ENCODE results near the gene PCYOX1L.

PCYOX1L gene

DNA sequence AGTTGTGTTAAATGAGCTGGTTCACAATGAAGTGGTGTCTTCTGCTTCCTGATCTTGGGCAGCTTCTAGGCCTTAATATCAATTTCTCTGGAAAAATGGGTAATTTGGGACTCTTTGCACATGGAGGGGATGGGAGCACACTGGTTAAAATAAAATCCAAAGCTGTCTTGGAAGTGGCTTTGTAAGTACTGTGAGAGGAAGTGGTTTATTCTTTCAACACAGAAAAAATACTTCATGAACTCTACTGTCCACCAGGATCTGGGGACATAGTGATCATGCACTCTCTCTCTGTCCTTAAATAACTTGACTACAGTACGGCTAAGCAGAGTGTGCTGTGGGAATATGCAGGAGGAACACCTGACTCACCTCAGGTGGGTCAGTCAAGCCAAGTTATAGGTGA lies 2.4 kb downstream of the PCYOX1L start:
- in situ Hi-C loops (cut with HindIII; ENCODE audit: low pct_ligation_motif_present, low sequenced_read_pairs), result no loop called here
- no peak for TF ChIP-seq CTCF (IDR thresholded peaks at IDR 0.05; ENCODE audit: low read depth, low read length, missing control alignments)
- Histone ChIP-seq H3K27me3 (replicated peaks) (no peaks in the 10 kb centered on the region), H3K36me3 (replicated peaks) (peaks cover under 1% of the 10 kb centered on the region), H3K27ac (no peak overlapping the region), H3K4me3 (ENCODE audit: low read depth, low read length) (no peak overlapping the region)
- DNase-seq, result no peak

GRCh38 chr5:149362541-149362940 lies 4.7 kb downstream of the PCYOX1L start:
- no peak overlapping the region for H3K27ac ChIP-seq
- in situ Hi-C loops (cut with HindIII; ENCODE audit: low pct_ligation_motif_present, low sequenced_read_pairs), result no loop called here
- no peaks in the 10 kb centered on the region for H3K36me3 ChIP-seq (replicated peaks)
- H3K4me3 ChIP-seq (ENCODE audit: low read depth, low read length), result no peak overlapping the region
- DNase-seq, result no peak
- no peaks in the 10 kb centered on the region for H3K27me3 ChIP-seq (replicated peaks)
- TF ChIP-seq CTCF (IDR thresholded peaks at IDR 0.05; ENCODE audit: low read depth, low read length, missing control alignments), result no peak

DNA sequence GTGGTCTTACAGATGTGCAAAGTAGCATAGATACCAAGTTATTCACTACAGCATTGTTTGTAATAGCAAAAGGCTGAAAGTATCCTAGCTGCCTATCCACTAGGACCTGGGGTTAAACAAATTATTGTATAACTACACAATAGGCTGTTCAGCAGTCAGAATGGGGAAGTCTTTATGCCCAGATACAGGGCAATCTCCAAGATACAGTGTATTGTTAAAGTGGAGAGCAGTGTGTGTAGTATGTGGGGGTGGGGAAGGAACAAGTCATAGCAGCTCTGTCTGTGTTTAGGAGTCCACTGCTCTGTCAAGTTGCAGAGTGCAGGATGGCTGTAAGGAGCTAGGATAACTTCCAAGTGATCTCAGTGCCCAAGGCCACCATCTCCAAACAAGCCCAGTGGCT lies 5.5 kb downstream of the PCYOX1L start:
- TF ChIP-seq CTCF (IDR thresholded peaks at IDR 0.05; ENCODE audit: low read depth, low read length, missing control alignments), result no peak
- Histone ChIP-seq H3K4me3 (ENCODE audit: low read depth, low read length) (no peak overlapping the region), H3K27me3 (replicated peaks) (no peaks in the 10 kb centered on the region), H3K27ac (no peak overlapping the region), H3K36me3 (replicated peaks) (no peaks in the 10 kb centered on the region)
- no peak for DNase-seq
- in situ Hi-C loops (cut with HindIII; ENCODE audit: low pct_ligation_motif_present, low sequenced_read_pairs), result no loop called here

DNA sequence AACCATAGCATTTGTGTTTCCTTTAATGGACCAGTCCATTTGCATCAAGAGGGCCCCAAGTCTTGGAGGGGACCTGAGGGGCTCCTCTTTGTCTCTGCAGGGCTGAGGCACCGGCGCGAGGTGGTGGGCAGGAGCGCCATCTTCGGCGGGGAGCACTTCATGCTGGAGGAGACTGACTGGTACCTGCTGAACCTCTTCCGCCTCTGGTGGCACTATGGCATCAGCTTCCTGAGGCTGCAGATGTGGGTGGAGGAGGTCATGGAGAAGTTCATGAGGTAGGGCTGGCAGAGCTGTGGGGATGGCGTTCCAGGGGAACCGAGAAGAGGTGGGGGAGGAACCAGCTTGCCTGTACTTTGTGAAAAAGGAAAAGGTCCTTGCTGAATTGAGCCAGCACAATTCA lies 6.1 kb downstream of the PCYOX1L start:
- no peaks in the 10 kb centered on the region for H3K27me3 ChIP-seq (replicated peaks)
- no peak for TF ChIP-seq CTCF (IDR thresholded peaks at IDR 0.05; ENCODE audit: low read depth, low read length, missing control alignments)
- H3K4me3 ChIP-seq (ENCODE audit: low read depth, low read length), result no peak overlapping the region
- DNase-seq, result no peak
- H3K36me3 ChIP-seq (replicated peaks), result no peaks in the 10 kb centered on the region
- H3K27ac ChIP-seq, result no peak overlapping the region
- in situ Hi-C loops (cut with HindIII; ENCODE audit: low pct_ligation_motif_present, low sequenced_read_pairs), result no loop called here

DNA sequence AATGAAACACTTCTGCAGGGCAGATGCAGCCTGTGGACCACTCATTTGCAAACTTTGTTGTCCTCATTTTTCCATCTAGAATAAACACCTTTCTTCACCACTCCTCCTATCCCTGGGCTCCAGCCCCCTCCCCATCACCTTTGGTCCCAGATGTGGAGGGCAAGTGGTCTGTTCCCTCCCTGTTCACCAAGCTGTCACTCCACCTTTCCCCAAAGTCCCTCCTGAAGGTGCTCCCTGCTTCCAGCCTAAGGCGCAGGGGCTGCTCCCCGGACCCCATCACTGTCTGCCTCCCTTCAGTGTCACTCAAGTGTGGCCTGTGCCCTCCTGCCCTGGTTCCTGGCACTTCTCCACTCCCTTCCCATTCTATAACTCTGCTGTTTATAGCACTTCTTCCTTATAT lies 6.9 kb downstream of the PCYOX1L start:
- Histone ChIP-seq H3K36me3 (replicated peaks) (no peaks in the 10 kb centered on the region), H3K27ac (no peak overlapping the region), H3K27me3 (replicated peaks) (no peaks in the 10 kb centered on the region), H3K4me3 (ENCODE audit: low read depth, low read length) (no peak overlapping the region)
- TF ChIP-seq CTCF (IDR thresholded peaks at IDR 0.05; ENCODE audit: low read depth, low read length, missing control alignments), result no peak
- in situ Hi-C loops (cut with HindIII; ENCODE audit: low pct_ligation_motif_present, low sequenced_read_pairs), result no loop called here
- no peak for DNase-seq

DNA sequence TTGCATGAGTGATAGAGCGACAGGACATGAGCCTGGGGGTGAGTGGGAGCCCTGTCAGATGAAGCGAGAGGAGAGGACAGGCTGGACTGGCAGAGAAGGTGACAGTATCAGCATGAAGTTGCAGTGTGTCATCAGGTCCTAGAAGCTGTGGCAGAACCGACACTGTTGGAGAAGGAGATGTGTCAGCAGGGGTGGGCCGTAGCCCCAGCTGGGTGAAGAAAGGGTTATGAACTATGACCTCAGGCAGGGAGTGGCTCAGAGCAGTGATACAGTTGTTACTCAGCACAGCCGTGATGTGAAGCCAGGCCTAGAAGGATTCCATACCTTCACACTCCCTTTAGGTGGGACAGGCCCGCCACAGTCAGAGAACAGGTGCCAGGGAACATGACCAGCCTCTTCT lies 7.6 kb downstream of the PCYOX1L start:
- no peak for TF ChIP-seq CTCF (IDR thresholded peaks at IDR 0.05; ENCODE audit: low read depth, low read length, missing control alignments)
- H3K4me3 ChIP-seq (ENCODE audit: low read depth, low read length), result no peak overlapping the region
- H3K36me3 ChIP-seq (replicated peaks), result no peaks in the 10 kb centered on the region
- no peak for DNase-seq
- no peak overlapping the region for H3K27ac ChIP-seq
- H3K27me3 ChIP-seq (replicated peaks), result no peaks in the 10 kb centered on the region
- in situ Hi-C loops (cut with HindIII; ENCODE audit: low pct_ligation_motif_present, low sequenced_read_pairs), result no loop called here
